Activated T-helper 1 cell treated with anti-CD3 and anti-CD28 coated beads, Interleukin-12 subunit alpha, Interleukin-12 subunit beta, Interleukin-2, Interleukin-4 antibody, amounts not matched to agents 30 ng/mL and 10 ng/mL and 1 ng/mL, durations not matched to agents 14 hours and 24 hours and 36 hours (primary cell): Measurements from ENCODE around the gene MICAL1. TPM values are rescaled to one million over a fixed set of nuclear protein-coding genes. Genes with fewer than 3 reads are reported as not detected.

ENCODE experiments used
- DNase-seq: peaks from one replicate; pipeline ENCODE4 v3.0.0; 2021; ENCODE audit warnings: low spot score
- H3K27ac Mint-ChIP-seq: one replicate; pipeline ENCODE4 v1.8.0; 2021; ENCODE audit warnings: mild to moderate bottlenecking, mixed read lengths
- H3K27me3 Mint-ChIP-seq: one replicate; pipeline ENCODE4 v1.8.0; 2022; ENCODE audit warnings: mild to moderate bottlenecking, moderate library complexity, mixed read lengths; ENCODE audit not compliant: insufficient read depth
- H3K36me3 Mint-ChIP-seq: one replicate; pipeline ENCODE4 v1.8.0; 2021; ENCODE audit warnings: low read depth, mixed read lengths
- H3K4me1 Mint-ChIP-seq: one replicate; pipeline ENCODE4 v1.8.0; 2021; ENCODE audit warnings: low read depth, mixed read lengths
- H3K4me3 Mint-ChIP-seq: one replicate; pipeline ENCODE4 v1.8.0; 2021; ENCODE audit warnings: mild to moderate bottlenecking, moderate library complexity, mixed read lengths
- H3K9me3 Mint-ChIP-seq: one replicate; pipeline ENCODE4 v1.8.0; 2021; ENCODE audit warnings: mixed read lengths
- intact Hi-C: fragments of 100-400 bp; cut with micrococcal nuclease; formaldehyde crosslinking; loops from one replicate; pipeline ENCODE4 v1.15.1; 2024
- total RNA-seq: library from RNA; stranded (reverse); gene quantifications from 2 replicates; pipeline ENCODE4 v1.2.3, GENCODE V29; 2022

The MICAL1 gene, protein sequence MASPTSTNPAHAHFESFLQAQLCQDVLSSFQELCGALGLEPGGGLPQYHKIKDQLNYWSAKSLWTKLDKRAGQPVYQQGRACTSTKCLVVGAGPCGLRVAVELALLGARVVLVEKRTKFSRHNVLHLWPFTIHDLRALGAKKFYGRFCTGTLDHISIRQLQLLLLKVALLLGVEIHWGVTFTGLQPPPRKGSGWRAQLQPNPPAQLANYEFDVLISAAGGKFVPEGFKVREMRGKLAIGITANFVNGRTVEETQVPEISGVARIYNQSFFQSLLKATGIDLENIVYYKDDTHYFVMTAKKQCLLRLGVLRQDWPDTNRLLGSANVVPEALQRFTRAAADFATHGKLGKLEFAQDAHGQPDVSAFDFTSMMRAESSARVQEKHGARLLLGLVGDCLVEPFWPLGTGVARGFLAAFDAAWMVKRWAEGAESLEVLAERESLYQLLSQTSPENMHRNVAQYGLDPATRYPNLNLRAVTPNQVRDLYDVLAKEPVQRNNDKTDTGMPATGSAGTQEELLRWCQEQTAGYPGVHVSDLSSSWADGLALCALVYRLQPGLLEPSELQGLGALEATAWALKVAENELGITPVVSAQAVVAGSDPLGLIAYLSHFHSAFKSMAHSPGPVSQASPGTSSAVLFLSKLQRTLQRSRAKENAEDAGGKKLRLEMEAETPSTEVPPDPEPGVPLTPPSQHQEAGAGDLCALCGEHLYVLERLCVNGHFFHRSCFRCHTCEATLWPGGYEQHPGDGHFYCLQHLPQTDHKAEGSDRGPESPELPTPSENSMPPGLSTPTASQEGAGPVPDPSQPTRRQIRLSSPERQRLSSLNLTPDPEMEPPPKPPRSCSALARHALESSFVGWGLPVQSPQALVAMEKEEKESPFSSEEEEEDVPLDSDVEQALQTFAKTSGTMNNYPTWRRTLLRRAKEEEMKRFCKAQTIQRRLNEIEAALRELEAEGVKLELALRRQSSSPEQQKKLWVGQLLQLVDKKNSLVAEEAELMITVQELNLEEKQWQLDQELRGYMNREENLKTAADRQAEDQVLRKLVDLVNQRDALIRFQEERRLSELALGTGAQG
- 40.8 and 47.1 TPM in 2 replicates for total RNA-seq

DNA sequence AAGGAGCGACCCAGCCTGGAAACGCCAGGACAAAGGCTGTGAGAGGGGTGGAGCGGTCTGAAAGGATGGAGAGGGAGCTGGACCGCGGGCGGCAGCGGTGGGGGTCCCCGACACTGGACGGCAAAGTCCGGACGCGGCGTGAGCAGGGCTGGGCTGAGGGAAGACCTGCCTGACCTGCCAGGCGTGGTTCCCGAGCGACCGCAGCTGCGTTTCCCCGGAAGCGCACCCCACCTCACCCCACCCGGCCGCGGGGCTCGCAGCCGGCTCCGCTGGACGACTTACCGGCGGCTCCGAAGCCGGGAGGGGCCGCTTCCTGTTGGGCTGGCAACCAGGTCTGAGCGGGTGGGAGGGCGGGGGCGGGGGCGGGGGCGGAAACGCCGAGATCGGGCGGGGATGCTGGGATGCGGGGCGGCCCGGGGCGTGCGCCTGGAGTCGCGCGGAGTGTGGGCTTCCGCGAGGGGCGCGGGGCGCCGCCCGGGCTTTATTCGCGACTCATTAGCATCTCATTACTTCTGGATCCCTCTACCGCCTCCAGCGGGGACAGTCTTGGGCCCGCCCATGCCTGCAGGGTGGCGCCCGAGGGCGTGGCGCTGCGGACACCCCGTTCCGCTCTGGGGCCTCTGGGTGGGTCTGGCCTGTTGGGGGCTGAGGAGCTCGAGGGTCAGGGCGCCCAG is at the start of gene MICAL1:
Gene MICAL1 (minus strand): TSS at position 336 of the 674 bp plus-strand sequence. CDS start 1,576 bp downstream, outside the sequence.
- Mint-ChIP-seq H3K36me3 (peaks cover 29% of the 10 kb centered on the region), H3K27ac (peak within 1 kb of the TSS; percentile 97), H3K27me3 (no peaks in the 10 kb centered on the region), H3K4me3 (peak within 1 kb of the TSS; percentile 97), H3K9me3 (no peaks in the 10 kb centered on the region), H3K4me1 (peaks cover 60% of the 10 kb centered on the region)
- peak; percentile 69 for DNase-seq
- intact Hi-C loops, result loop anchor here (1.0 to 10.0 kb wide), 9 partner anchors 15 to 1422 kb away; partner anchors contain the start of genes ARMC2, CDC40, CEP57L1 and PPIL6

DNA sequence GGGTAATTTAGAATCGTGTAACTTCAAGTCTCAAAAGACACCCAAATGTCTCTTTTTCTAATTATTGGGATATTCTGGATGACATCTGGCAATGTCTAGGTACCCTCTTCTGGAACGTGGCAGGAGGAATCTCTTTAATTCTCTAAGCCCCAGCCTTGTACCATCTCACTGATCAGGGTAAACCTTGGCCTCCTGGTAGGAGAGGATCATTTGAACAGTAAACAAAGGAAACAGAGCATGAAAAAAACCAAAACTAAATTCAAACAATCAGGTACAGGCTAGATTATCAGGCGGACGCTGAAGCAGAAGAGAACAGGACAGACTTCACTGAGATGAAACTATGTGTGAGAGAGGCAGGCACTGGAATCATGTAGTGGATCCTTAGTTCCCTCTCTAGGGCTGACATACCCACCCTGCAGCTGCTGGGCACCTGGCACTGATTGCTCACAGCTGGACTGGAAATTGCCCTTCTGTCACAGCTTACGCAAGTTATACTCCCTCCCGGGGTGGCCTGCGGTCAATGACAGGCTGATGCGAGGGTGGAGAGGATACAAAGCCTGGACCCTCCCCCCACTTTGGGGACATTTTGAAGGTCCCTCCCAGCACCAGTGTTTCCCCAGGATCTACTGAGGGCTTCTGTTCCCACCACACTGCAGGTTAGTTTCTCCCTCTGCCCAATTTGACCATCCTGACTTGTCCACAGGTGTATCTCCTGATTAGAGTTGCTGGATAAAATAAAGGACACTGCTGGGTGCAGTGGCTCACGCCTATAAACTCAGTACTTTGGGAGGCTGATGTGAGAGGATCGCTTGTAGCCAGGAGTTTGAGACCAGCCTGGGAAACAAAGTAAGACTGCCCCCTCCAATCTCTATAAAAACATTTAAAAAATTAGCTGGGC is 48.0 kb upstream of the MICAL1 start:
- no peak overlapping the region for H3K4me3 Mint-ChIP-seq
- DNase-seq, result no peak
- H3K9me3 Mint-ChIP-seq, result no peaks in the 10 kb centered on the region
- intact Hi-C loops, result no loop called here
- no peaks in the 10 kb centered on the region for H3K36me3 Mint-ChIP-seq
- H3K27ac Mint-ChIP-seq, result no peak overlapping the region
- H3K27me3 Mint-ChIP-seq, result peaks cover 7% of the 10 kb centered on the region
- H3K4me1 Mint-ChIP-seq, result no peaks in the 10 kb centered on the region

DNA sequence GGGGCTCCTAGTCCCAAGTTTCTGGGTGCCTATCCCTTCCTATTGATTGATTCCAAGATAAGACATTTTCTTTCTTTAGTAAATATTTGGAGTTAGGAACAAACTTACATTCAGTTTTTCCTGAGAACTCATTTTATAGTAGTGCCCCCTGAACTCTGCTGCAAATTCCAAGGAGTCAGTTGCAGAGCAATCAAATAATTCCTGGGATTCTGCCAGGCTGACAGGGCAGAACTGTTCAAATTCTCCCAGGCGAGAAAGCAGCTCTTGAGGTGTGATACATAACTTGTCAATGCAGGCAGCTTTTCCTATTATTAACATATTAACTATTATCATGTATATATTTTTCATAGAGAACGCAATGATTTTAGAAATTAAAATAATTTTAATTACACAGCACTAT is 43.4 kb upstream of the MICAL1 start:
- Mint-ChIP-seq H3K4me3 (no peak overlapping the region), H3K36me3 (no peaks in the 10 kb centered on the region), H3K27me3 (peaks cover 6% of the 10 kb centered on the region), H3K4me1 (peaks cover 19% of the 10 kb centered on the region), H3K27ac (no peak overlapping the region), H3K9me3 (no peaks in the 10 kb centered on the region)
- intact Hi-C loops, result no loop called here
- no peak for DNase-seq

DNA sequence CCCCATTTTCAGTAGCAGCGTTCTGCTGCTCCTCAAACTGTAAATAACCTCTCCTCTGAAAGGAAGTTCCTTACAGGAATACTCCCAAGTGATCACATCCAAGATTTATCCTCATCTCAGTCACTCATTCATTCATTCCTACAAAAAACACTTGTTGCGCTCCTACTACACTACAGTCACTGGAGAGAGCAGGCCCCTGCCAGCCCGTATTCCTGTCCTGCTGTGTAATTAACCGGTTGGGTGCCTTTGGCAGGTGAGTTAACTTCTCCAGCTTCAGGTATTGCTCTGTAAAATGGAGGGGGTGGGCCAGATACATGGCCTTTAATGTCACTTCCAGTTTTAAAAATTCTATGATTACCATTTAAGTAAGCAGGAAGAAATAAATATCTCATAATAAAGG is 42.5 kb upstream of the MICAL1 start:
- DNase-seq, result no peak
- Mint-ChIP-seq H3K27ac (no peak overlapping the region), H3K9me3 (no peaks in the 10 kb centered on the region), H3K4me1 (peaks cover 27% of the 10 kb centered on the region), H3K36me3 (no peaks in the 10 kb centered on the region), H3K27me3 (peaks cover 8% of the 10 kb centered on the region), H3K4me3 (no peak overlapping the region)
- intact Hi-C loops, result no loop called here

DNA sequence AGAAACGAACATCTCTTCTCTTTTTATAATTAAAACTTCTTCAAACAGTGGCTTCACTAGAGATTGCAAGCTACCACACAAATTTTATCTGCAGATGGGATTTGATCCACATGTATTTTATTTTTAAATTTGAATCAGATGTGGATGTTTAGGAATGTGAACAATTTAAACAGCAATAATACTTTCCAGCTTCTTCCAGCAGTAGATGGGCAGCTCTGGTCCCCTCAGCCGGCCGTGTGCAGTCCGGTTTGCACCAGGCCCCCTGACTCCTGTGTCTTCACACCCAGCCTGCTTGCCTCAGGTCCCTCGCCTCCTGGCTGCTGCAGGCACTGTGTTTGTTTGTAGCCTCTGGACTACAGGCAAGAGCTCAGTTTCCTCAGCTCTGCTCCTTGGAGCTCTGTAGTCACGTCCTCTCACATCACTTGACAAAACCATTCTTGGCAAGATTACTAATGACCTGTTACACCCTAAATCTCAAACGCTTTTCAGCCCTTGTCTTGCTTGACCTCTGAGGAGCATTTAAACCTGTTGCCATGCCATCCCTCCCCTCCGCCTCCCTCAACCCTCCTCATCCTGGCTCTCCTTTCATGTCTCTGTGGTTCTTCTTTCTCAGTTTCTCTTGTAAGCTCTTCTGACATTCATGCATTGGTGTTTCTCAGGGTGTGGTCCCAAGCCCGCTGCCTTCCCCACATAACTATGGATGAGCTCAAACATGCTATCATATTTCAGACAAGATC is 40.6 kb upstream of the MICAL1 start:
- H3K27me3 Mint-ChIP-seq, result peaks cover 5% of the 10 kb centered on the region
- intact Hi-C loops, result no loop called here
- no peaks in the 10 kb centered on the region for H3K36me3 Mint-ChIP-seq
- no peaks in the 10 kb centered on the region for H3K9me3 Mint-ChIP-seq
- H3K4me1 Mint-ChIP-seq, result peaks cover 37% of the 10 kb centered on the region
- no peak for DNase-seq
- H3K4me3 Mint-ChIP-seq, result no peak overlapping the region
- no peak overlapping the region for H3K27ac Mint-ChIP-seq

DNA sequence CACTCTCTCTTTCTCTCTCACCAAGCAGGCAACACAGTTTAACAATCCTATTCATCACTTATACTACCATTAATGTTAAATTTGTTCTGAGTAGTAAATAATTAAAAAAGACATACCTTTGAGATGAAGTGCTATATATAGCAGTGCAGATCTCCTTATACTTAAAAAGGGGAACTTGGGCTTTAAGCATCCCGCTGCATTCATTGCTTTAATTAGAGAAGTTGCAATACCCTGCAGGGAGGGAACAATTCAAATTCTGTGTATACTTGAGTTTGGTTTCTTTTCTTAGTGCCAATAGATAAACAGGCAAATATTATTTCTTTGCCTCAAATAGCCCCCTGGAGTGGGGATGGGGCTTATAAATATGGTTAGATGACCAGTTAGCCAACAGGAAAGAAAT is 38.3 kb upstream of the MICAL1 start:
- intact Hi-C loops, result no loop called here
- H3K9me3 Mint-ChIP-seq, result no peaks in the 10 kb centered on the region
- peaks cover 45% of the 10 kb centered on the region for H3K4me1 Mint-ChIP-seq
- peaks cover 5% of the 10 kb centered on the region for H3K27me3 Mint-ChIP-seq
- no peak overlapping the region for H3K27ac Mint-ChIP-seq
- H3K36me3 Mint-ChIP-seq, result no peaks in the 10 kb centered on the region
- DNase-seq, result no peak
- no peak overlapping the region for H3K4me3 Mint-ChIP-seq

DNA sequence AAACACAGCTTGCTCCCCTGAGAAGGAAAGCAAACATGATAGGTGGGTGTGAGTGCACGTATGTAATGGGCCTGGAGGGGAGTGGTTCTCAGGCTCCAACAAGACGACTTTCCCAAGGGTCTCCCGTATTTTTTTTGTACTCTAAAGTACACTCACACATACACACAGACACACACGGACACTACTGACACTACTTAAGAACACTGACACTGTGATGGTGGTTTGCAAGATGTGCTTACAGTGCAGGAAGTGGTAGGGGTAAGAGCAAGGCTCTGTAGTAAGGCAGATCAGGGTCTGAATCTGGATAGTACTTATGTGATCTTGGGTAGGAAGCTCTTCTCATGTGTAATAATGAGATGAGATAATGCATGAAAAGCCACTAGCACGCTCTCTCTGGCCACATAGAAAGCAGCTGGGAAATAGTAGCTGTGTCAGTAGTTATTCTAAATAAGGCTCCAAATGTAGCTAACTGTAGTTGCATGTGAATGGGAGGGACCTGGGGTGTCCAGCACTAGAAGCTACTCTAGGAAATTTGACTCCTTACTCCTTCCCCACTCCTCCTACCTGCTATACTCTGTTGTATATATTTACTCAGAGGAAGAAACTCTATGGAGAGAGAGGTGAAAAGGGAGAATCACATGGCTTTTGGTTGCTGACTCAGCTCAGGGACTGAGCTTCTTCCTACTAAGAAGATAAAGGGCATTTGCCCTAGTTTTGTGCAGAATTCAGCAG is 35.8 kb upstream of the MICAL1 start:
- Mint-ChIP-seq H3K4me3 (peak overlapping the region; percentile 57), H3K9me3 (no peaks in the 10 kb centered on the region), H3K4me1 (peaks cover 36% of the 10 kb centered on the region)

DNA sequence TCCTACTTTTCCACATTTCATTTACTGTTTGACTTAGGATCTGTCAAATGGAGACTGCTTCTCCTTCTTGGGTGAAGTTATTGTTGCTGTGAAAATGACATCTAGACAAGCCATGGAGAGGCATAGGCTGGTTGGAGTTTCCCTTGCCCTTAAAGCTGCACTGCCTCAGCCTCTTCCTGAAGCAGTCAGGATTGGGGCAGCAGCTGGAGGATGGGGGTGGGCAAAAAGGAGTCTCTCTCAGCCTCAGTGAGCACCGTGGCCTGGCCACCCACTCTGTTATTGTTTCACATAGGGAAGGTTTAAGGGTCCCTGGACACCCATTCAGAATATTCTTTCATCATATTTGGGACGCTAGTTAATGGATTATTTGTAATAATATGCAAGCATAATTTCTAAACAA is 35.1 kb upstream of the MICAL1 start:
- intact Hi-C loops, result no loop called here
- H3K4me1 Mint-ChIP-seq, result peaks cover 29% of the 10 kb centered on the region
- no peak for DNase-seq
- H3K27ac Mint-ChIP-seq, result peak overlapping the region; percentile 75
- no peaks in the 10 kb centered on the region for H3K9me3 Mint-ChIP-seq
- H3K36me3 Mint-ChIP-seq, result no peaks in the 10 kb centered on the region
- H3K27me3 Mint-ChIP-seq, result peaks cover 5% of the 10 kb centered on the region
- peak overlapping the region; percentile 47 for H3K4me3 Mint-ChIP-seq

More for the DNA sequence above, 35.8 kb upstream of the MICAL1 start:
- Mint-ChIP-seq H3K27me3 (peaks cover 5% of the 10 kb centered on the region), H3K36me3 (no peaks in the 10 kb centered on the region), H3K27ac (peak overlapping the region; percentile 75)
- DNase-seq, result peak; percentile 29
- intact Hi-C loops, result no loop called here

DNA sequence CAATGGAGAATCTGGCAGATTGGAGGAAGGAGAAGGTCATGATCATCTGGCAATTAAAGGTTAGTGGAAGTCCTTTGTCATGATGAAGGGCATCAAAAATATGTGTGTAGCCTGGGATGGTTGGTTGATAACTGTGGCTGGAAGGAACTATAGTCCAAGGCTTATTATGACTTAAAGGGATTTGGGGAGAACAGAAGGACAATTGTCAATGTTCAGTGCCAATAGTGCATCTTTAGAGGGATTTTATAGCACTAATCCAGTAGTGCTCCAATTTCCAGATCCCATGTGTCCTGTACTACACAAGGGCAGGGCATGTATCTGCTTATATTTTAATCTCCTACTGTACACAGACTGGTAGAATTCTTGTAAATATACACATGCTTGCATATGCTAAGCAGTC is 32.4 kb upstream of the MICAL1 start:
- no peak overlapping the region for H3K4me3 Mint-ChIP-seq
- intact Hi-C loops, result no loop called here

DNA sequence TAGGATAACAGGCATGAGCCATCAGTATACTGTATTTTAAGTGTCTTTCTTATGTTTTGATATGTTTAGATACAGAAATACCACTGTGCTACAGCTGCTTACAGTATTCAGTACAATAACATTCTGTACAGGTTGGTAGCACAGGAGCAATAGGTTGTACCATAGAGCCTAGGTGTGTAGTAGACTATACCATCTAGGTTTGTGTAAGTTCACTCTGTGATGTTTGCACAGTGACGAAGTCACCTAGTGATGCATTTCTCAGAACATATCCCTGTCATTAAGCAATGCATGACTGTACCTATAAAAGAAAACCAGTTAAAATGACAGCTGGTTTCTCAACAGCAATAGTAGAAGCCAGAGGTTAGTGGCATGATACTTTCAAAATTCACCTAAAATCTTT is 30.5 kb upstream of the MICAL1 start:
- DNase-seq, result no peak
- intact Hi-C loops, result no loop called here
- no peaks in the 10 kb centered on the region for H3K9me3 Mint-ChIP-seq
- peaks cover 27% of the 10 kb centered on the region for H3K4me1 Mint-ChIP-seq
- no peak overlapping the region for H3K4me3 Mint-ChIP-seq
- H3K27ac Mint-ChIP-seq, result no peak overlapping the region
- peaks cover 1% of the 10 kb centered on the region for H3K27me3 Mint-ChIP-seq
- peaks cover 10% of the 10 kb centered on the region for H3K36me3 Mint-ChIP-seq

More for the DNA sequence above, 32.4 kb upstream of the MICAL1 start:
- peaks cover 1% of the 10 kb centered on the region for H3K27me3 Mint-ChIP-seq
- H3K9me3 Mint-ChIP-seq, result no peaks in the 10 kb centered on the region
- H3K36me3 Mint-ChIP-seq, result no peaks in the 10 kb centered on the region
- H3K4me1 Mint-ChIP-seq, result peaks cover 27% of the 10 kb centered on the region
- no peak overlapping the region for H3K27ac Mint-ChIP-seq
- DNase-seq, result no peak
